AG04450 (cell line): Measurements from ENCODE around the gene PDSS1. TPM values are rescaled to one million over a fixed set of nuclear protein-coding genes. Genes with fewer than 3 reads are reported as not detected.
A peak's percentile ranks its signal among the peaks of the same experiment; 100 is the strongest.
"Not testable (repeated sequence)": the region's sequence is repeated elsewhere in the genome, so short reads cannot be mapped to it uniquely, and the experiment has no call there.

Source experiments
- CTCF ChIA-PET: fragments of 300-600, 350-600 bp; formaldehyde crosslinking; extraction: SDS; loops from one replicate; lab custom pipeline; 2022; ENCODE audit warnings: antibody characterized with exemption, inconsistent platforms; lab: Charles Lee
- POLR2A ChIA-PET: fragments of 350-600 bp; formaldehyde crosslinking; extraction: SDS; loops from one replicate; lab custom pipeline; 2021; ENCODE audit warnings: antibody characterized with exemption, inconsistent platforms; lab: Yijun Ruan, JAX
- DNase-seq: peaks from one replicate; pipeline ENCODE4 v3.0.0-alpha.2; 2011; ENCODE audit warnings: low read depth, low spot score
- H3K27ac ChIP-seq: one replicate; pipeline ENCODE4 v1.5.1; 2012; ENCODE audit warnings: low read depth, low read length, control low read depth
- H3K27me3 ChIP-seq: one replicate; pipeline ENCODE4 v1.6.0; 2012; ENCODE audit warnings: low read length; ENCODE audit not compliant: control insufficient read depth, insufficient read depth
- H3K4me3 ChIP-seq: 2 replicates; pipeline ENCODE4 v1.5.1; 2011; ENCODE audit warnings: mild to moderate bottlenecking, low read depth, low read length, control low read depth
- H3K9me3 ChIP-seq: 2 replicates; pipeline ENCODE4 v1.5.1; 2012; ENCODE audit warnings: low read length; ENCODE audit not compliant: control insufficient read depth, insufficient read depth
- polyA plus RNA-seq: library from polyadenylated mRNA; depleted of rRNA; stranded (reverse); fragments of >200 nt; gene quantifications from 2 replicates; pipeline ENCODE4 v1.2.3, GENCODE V29; 2011
- TF ChIP-seq, protein P1 (sequence below): IDR thresholded peaks from 2 replicates; pipeline ENCODE4 v1.5.1; 2011; ENCODE audit warnings: low read depth, low read length, control low read depth, inconsistent platforms

The PDSS1 gene
- polyA plus RNA-seq, 1 experiment = 10.4 TPM

GRCh38 chr10:26681076-26681475 is 16.4 kb upstream of the PDSS1 start:
- ChIA-PET POLR2A (no interaction called here), CTCF (interaction anchor here (1.0 to 1.4 kb wide), 3 partner anchors 74 to 201 kb away, joined by 3 to 5 read pairs (median 3); no protein-coding TSS in a partner anchor)
- no peaks in the 10 kb centered on the region for H3K27me3 ChIP-seq
- TF ChIP-seq, protein P1, sequence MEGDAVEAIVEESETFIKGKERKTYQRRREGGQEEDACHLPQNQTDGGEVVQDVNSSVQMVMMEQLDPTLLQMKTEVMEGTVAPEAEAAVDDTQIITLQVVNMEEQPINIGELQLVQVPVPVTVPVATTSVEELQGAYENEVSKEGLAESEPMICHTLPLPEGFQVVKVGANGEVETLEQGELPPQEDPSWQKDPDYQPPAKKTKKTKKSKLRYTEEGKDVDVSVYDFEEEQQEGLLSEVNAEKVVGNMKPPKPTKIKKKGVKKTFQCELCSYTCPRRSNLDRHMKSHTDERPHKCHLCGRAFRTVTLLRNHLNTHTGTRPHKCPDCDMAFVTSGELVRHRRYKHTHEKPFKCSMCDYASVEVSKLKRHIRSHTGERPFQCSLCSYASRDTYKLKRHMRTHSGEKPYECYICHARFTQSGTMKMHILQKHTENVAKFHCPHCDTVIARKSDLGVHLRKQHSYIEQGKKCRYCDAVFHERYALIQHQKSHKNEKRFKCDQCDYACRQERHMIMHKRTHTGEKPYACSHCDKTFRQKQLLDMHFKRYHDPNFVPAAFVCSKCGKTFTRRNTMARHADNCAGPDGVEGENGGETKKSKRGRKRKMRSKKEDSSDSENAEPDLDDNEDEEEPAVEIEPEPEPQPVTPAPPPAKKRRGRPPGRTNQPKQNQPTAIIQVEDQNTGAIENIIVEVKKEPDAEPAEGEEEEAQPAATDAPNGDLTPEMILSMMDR = no peak
- H3K4me3 ChIP-seq = no peak overlapping the region
- H3K9me3 ChIP-seq = no peaks in the 10 kb centered on the region
- DNase-seq = no peak
- no peak overlapping the region for H3K27ac ChIP-seq

GRCh38 chr10:26681971-26682370 is 15.5 kb upstream of the PDSS1 start:
- POLR2A ChIA-PET, H3K27me3 ChIP-seq: not testable (repeated sequence)
- CTCF ChIA-PET = interaction anchor here (1.1 to 1.9 kb wide), 4 partner anchors 75 to 678 kb away, joined by 3 to 16 read pairs (median 4); no protein-coding TSS in a partner anchor

DNA sequence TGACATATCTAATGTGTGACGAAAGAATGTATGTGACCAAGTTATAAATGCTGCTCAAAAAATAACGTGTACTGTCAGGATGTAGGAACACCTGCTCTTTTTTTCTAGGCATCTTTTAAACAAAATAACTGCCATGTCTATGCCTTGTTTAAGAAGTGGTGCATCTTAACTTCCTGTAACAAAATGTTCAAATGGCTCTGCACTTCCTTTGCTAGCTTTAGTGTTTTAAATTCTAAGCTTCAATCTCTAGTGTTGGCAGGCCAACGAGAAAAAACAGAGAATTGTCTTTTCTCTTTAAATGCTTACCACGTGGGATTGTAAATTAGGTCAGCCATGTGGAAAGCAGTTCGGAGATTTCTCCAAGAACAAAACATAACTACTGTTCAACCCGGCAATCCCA is 14.6 kb upstream of the PDSS1 start:
- POLR2A ChIA-PET = no interaction called here
- CTCF ChIA-PET = interaction anchor here (1.1 to 1.9 kb wide), 2 partner anchors 199 to 677 kb away, joined by 3 to 16 read pairs; no protein-coding TSS in a partner anchor
- TF ChIP-seq, protein P1 = no peak
- no peak for DNase-seq
- Histone ChIP-seq H3K9me3 (no peaks in the 10 kb centered on the region), H3K27me3 (no peaks in the 10 kb centered on the region), H3K27ac (no peak overlapping the region), H3K4me3 (no peak overlapping the region)

More at GRCh38 chr10:26681971-26682370, 15.5 kb upstream of the PDSS1 start:
- not testable (repeated sequence) for H3K4me3 ChIP-seq, H3K9me3 ChIP-seq, DNase-seq, H3K27ac ChIP-seq

- CTCF ChIA-PET = interaction anchor here (0.7 to 2.6 kb wide), 6 partner anchors 10 to 197 kb away, joined by 3 to 29 read pairs (median 7); partner anchors contain the start of gene PDSS1
- H3K4me3 ChIP-seq, POLR2A ChIA-PET, H3K27ac ChIP-seq, H3K27me3 ChIP-seq, H3K9me3 ChIP-seq: not testable (repeated sequence)
- DNase-seq = peak; percentile 3
- TF ChIP-seq, protein P1 = peak; percentile 59
These were observed 12.7 kb upstream of the PDSS1 start for GRCh38 chr10:26684667-26685264.

DNA sequence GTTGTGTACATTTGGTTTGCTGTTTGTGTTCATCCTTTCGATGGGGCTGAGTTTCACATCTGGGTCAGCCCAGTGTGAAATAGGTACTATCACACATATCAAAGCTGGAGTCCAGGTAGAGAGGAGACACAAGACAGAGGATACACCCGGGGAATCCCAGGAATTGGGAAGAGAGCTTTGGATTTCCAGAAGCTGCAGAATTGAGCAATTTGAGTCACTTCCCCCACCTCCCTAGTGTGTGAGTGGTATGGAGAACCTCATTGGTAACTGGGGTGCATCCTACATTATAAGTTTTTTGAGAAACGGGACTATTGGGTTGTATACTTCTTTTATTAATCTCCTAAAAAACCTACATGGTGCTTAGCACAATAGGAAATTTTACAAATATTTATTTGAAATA is 12.1 kb upstream of the PDSS1 start:
- DNase-seq = no peak
- POLR2A ChIA-PET = no interaction called here
- TF ChIP-seq, protein P1 = no peak
- no peak overlapping the region for H3K27ac ChIP-seq
- no peaks in the 10 kb centered on the region for H3K9me3 ChIP-seq
- H3K4me3 ChIP-seq = no peak overlapping the region
- no peaks in the 10 kb centered on the region for H3K27me3 ChIP-seq
- CTCF ChIA-PET = interaction anchor here (0.6 to 2.6 kb wide), 8 partner anchors 10 to 201 kb away, joined by 3 to 29 read pairs (median 4); partner anchors contain the start of gene PDSS1
